Mucosa of stomach (tissue), 1 donor: ENCODE measurements around the gene KLHDC3.
"Not testable (repeated sequence)": the region's sequence is repeated elsewhere in the genome, so short reads cannot be mapped to it uniquely, and the experiment has no call there.

ENCODE experiments used
- H3K27me3 ChIP-seq: one replicate; pipeline ENCODE4 v1.7.0; 2013; ENCODE audit warnings: mild to moderate bottlenecking, low read length; ENCODE audit not compliant: control insufficient read depth, insufficient read depth
- H3K36me3 ChIP-seq: one replicate; pipeline ENCODE4 v1.7.0; 2013; ENCODE audit warnings: low read length; ENCODE audit not compliant: control insufficient read depth, insufficient read depth
- H3K4me1 ChIP-seq: one replicate; pipeline ENCODE4 v1.7.0; 2013; ENCODE audit warnings: mild to moderate bottlenecking, low read length; ENCODE audit not compliant: control insufficient read depth, insufficient read depth
- H3K4me3 ChIP-seq: one replicate; pipeline ENCODE4 v1.7.0; 2013; ENCODE audit warnings: low read length
- H3K9ac ChIP-seq: one replicate; pipeline ENCODE4 v1.7.0; 2013; ENCODE audit warnings: mild to moderate bottlenecking, low read length, moderate library complexity
- H3K9me3 ChIP-seq: one replicate; pipeline ENCODE4 v1.7.0; 2013; ENCODE audit warnings: mild to moderate bottlenecking, low read length, moderate library complexity; ENCODE audit not compliant: control insufficient read depth
- donor health status: Pancreatic carcinoma.

The KLHDC3 gene

DNA sequence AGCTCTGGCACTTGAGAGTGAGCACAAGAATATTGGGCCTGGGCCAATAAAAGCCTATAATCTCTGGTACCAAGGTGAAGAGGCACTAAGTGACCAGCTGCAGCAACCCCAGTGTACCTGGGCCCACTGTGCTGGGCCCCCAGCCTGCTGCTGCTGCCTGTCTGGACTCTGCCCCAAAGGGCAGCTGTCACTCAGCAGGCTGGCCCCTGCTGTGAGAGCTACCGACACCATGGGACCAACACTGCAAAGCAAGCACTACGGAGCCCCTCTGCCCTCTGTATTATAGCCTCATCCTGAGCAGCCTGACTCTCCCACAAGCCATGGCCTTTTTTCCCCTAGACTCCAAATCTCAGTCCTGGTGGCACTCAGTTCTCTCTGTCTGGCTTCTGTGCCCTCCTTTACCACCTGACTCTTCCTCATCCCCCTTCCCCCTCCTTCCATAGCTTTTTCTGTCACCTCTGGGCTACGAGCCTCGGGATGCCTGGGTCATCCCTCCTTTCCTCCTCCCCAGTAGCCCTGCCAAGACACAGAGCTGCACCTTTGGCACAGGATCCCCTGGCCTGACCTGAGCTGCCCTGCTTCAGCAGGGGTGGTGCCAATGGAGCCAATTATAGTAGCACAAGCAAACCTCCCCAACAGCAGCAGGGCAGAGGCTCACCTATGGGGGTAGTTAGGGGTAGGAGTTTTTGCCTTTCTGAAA lies 21.6 kb downstream of the KLHDC3 start:
- peaks cover 13% of the 10 kb centered on the region for H3K36me3 ChIP-seq
- H3K27me3 ChIP-seq = no peaks in the 10 kb centered on the region
- H3K9ac ChIP-seq = no peak overlapping the region
- H3K4me1 ChIP-seq = no peaks in the 10 kb centered on the region
- H3K9me3 ChIP-seq = no peaks in the 10 kb centered on the region
- no peak overlapping the region for H3K4me3 ChIP-seq

DNA sequence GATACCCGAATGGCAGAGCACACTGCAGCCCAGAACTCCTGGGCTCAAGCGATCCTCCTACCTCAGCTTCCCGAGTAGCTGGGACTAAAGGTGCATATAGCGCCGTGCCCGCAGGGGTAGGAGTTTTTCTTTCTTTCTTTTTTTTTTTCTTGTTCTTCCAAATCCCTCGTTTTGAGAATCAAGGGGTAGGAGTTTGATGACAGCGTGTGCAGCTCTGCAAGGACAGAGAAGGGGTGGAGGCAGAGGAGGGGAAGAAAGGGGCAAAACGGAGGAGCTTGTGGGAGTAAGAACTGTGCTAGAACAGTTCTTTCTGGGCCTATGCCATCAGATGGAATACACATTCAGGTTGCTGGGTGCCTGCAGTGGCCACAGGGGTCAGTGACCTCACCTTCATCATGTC lies 22.7 kb downstream of the KLHDC3 start:
- H3K9me3 ChIP-seq = no peaks in the 10 kb centered on the region
- peaks cover 14% of the 10 kb centered on the region for H3K36me3 ChIP-seq
- H3K4me1 ChIP-seq = no peaks in the 10 kb centered on the region
- no peak overlapping the region for H3K9ac ChIP-seq
- H3K4me3 ChIP-seq = no peak overlapping the region
- H3K27me3 ChIP-seq = no peaks in the 10 kb centered on the region

DNA sequence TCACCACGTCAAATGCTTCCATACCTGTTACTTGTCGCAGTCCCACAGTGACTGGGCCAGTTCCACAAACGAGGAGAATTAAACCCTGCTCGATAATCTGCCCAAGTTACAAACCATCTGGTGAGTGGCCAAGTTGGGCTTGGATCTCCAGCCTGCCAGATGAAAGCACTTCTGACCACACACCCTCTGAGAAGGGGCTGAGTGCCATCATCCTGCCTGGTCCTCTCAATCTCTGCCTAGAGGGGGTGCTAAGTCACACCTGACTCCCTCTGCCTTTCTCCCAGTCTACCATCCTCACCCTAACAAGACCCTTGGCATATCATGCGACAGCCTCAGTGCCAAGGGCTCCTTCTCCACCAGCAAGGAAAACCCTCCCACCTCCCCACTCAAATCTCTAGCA lies 23.1 kb downstream of the KLHDC3 start:
- Histone ChIP-seq H3K4me3 (no peak overlapping the region), H3K9ac (no peak overlapping the region), H3K9me3 (no peaks in the 10 kb centered on the region), H3K36me3 (peaks cover 14% of the 10 kb centered on the region), H3K4me1 (no peaks in the 10 kb centered on the region), H3K27me3 (no peaks in the 10 kb centered on the region)

DNA sequence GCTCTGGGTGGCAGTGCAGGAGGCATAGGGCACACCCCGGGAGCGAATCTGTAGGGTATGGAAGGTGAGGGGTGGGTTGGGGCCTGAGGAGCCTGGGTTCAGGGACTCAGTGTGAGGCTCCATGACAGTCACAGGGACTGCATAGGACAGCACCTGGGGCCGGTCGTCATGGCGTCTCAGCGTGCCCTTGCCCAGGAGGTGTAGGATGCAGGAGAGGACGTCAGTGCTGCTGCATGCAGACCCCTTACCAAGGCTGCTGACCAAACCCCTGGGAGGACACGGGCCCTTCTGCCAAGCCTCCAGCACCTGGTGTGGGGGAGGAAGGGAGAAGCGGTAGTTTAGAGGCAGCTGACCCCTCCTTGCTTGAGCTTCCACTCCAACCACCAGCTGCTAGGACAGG lies 23.7 kb downstream of the KLHDC3 start:
- Histone ChIP-seq H3K36me3 (peaks cover 16% of the 10 kb centered on the region), H3K4me3 (no peak overlapping the region), H3K4me1 (no peaks in the 10 kb centered on the region), H3K9ac (no peak overlapping the region), H3K9me3 (no peaks in the 10 kb centered on the region), H3K27me3 (no peaks in the 10 kb centered on the region)

DNA sequence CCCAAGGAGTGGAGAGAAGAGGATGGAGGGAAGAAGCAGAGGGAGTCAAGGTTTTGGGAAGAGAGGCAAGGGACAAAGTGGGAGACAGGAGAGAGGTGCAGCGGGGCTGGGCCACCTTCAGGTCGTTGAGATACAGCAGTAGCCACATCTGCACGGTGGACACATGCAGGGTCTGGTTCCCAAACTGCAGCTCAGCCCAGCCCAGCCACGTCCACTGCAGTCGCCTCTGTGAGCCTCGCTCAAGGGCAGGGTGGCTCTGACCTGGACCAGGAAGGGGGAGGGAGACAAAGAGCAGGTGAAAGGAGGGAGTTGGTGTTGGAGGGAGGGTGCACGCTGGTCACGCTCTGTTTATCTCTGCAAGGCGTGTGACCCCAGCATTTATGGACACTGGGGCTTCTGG lies 24.7 kb downstream of the KLHDC3 start:
- H3K4me1 ChIP-seq = no peaks in the 10 kb centered on the region
- peaks cover 22% of the 10 kb centered on the region for H3K36me3 ChIP-seq
- H3K9me3 ChIP-seq = no peaks in the 10 kb centered on the region
- no peak overlapping the region for H3K4me3 ChIP-seq
- no peaks in the 10 kb centered on the region for H3K27me3 ChIP-seq
- no peak overlapping the region for H3K9ac ChIP-seq

DNA sequence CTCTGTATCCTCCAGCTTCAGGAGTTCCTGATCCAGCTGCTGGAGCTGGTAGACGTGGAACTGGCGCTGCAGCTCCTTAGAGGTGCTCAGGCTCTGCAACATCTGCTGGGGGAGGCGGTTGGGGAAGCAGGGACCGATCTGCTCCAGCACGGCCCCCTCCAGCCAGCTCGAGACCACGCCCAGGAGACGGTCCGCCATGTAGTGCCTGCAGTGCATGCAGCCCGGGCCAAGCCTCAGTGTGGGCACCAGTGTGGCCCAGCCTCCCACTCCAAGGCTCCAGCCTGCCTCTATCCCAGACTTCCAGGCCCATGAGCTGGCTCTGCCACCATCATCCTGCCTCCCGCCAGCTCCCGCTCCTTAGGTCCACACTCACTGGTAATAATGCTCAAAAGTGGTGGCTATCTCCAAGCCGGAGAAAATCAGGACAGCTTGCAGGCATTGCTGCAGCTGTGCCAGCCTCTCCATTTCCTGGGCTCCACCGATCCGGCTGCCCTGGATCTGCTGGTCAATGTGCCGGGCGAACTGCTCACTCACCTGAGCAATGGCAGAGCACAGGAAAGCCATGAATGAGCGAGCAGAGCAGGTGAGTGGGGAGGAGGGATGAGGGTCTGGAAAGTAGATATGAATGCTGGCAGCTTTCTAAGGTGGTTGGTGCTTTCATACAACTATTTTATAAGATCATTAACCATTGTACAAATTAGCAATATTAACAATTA lies 26.7 kb downstream of the KLHDC3 start:
- no peak overlapping the region for H3K9ac ChIP-seq

DNA sequence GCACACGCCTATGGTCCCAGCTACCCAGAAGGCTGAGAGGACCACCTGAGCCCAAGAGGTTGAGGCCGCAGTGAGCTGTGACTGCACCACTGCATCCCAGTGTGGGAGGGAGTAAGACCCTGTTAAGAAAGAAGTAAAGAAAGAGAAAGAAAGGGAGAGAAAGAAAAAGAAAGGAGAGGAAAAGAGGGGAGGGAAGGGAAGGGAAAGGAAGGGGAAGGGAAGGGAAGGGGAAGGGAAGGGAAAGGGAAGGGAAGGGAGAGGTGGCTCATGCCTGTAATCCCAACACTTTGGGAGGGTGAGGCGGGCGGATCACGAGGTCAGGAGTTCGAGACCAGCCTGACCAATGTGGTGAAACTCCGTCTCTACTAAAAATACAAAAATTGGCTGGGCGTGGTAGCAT lies 27.4 kb downstream of the KLHDC3 start:
- H3K9ac ChIP-seq, H3K27me3 ChIP-seq, H3K9me3 ChIP-seq, H3K4me3 ChIP-seq, H3K4me1 ChIP-seq: not testable (repeated sequence)
- H3K36me3 ChIP-seq = peaks cover 31% of the 10 kb centered on the region

More for the DNA sequence above, 26.7 kb downstream of the KLHDC3 start:
- Histone ChIP-seq H3K27me3 (no peaks in the 10 kb centered on the region), H3K4me3 (no peak overlapping the region), H3K4me1 (no peaks in the 10 kb centered on the region), H3K36me3 (peaks cover 24% of the 10 kb centered on the region), H3K9me3 (no peaks in the 10 kb centered on the region)

DNA sequence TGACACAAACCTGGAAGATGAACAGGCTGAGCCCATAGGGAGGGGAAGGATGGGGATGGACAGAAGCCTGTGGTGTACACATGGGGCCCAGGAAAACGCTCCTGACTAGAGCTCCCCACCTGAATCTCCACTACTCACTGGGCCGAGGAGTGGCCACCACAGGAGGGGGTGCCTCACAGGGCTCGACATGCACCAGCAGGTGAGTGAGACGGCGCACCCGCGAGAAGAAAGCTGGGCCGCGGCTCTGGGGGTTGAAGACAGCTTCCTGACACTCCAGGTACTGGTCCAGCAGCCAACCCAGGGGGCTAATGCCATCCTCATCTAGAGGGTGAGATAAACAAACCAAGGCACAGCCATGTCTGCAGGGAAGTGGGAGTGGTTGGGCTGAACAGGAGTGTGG lies 29.3 kb downstream of the KLHDC3 start:
- H3K4me1 ChIP-seq = no peaks in the 10 kb centered on the region
- no peaks in the 10 kb centered on the region for H3K9me3 ChIP-seq
- no peak overlapping the region for H3K9ac ChIP-seq
- no peak overlapping the region for H3K4me3 ChIP-seq
- no peaks in the 10 kb centered on the region for H3K27me3 ChIP-seq
- H3K36me3 ChIP-seq = peaks cover 28% of the 10 kb centered on the region

DNA sequence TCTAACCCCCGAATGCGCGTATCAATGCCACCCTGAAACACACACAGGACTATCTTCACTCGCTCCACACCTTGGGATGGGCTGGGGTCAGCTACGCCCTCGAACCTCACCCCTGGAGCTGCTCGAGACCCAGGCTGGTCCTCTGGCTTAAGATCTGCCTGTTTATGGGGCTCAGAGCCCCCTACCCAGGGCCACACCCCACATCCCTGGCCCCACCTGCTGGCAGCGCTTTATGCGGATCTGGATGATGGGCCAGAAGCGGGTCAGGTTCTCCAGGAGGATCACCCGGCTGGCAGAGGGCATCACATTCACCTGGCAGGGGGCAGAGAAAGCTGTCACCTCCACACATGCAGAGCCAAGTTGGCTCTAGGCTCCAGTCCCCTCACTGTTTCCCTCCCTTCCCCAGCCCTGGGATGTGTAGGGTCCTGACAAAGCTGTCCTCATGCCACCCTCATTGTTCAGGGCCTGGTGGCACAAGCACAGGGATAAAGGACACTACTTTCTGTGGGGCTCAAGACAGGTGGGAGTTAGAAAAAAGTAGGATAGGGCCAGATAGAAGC lies 31.4 kb downstream of the KLHDC3 start:
- peaks cover 22% of the 10 kb centered on the region for H3K36me3 ChIP-seq

DNA sequence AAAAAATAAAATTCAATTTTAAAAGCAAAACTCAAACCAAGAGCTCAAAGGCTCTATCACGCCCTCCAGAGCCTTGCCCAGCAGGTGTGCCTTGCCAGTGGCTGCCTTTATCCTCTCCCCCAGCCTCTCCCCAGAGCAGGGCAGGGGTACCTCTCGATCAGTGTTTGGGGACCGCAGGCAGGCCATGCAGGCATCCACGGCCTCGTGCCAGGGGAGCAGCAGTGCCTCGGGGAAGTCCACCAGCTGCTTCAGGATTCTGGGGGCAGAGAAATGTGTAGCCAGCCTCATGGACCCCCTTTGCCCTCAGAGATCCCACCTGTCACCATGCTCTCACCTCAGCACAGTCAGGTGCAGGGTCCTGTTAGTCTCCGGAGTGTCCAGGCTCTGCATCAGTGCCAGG lies 33.9 kb downstream of the KLHDC3 start:
- H3K4me3 ChIP-seq = no peak overlapping the region
- no peaks in the 10 kb centered on the region for H3K27me3 ChIP-seq
- H3K36me3 ChIP-seq = peaks cover 14% of the 10 kb centered on the region
- no peaks in the 10 kb centered on the region for H3K9me3 ChIP-seq
- peaks cover 10% of the 10 kb centered on the region for H3K4me1 ChIP-seq
- H3K9ac ChIP-seq = no peak overlapping the region

More for the DNA sequence above, 31.4 kb downstream of the KLHDC3 start:
- no peak overlapping the region for H3K9ac ChIP-seq
- H3K27me3 ChIP-seq = no peaks in the 10 kb centered on the region
- H3K4me3 ChIP-seq = no peak overlapping the region
- no peaks in the 10 kb centered on the region for H3K9me3 ChIP-seq
- no peaks in the 10 kb centered on the region for H3K4me1 ChIP-seq

DNA sequence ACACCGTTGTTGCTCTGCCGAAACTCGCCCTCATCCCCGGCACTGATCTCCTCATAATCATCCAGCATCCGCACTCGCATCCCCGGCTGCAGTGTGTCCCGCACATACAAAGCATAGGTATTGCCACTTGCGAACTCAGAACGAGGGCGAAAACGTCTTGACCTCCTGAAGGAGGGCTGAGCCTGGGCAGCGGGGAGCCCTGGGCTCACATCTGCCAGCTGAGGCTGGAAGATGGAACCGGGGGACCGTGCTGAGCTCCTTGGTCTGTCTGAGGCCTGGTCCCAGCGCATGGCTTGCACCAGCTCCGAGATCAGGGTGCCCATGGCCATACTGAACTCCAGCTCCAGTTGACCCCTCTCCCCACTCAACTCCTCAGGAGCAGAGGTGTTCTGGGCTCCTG lies 36.9 kb downstream of the KLHDC3 start:
- H3K4me3 ChIP-seq = no peak overlapping the region
- H3K9ac ChIP-seq = no peak overlapping the region
- no peaks in the 10 kb centered on the region for H3K27me3 ChIP-seq
- peaks cover 23% of the 10 kb centered on the region for H3K4me1 ChIP-seq
- H3K9me3 ChIP-seq = no peaks in the 10 kb centered on the region
- H3K36me3 ChIP-seq = peaks cover 8% of the 10 kb centered on the region

DNA sequence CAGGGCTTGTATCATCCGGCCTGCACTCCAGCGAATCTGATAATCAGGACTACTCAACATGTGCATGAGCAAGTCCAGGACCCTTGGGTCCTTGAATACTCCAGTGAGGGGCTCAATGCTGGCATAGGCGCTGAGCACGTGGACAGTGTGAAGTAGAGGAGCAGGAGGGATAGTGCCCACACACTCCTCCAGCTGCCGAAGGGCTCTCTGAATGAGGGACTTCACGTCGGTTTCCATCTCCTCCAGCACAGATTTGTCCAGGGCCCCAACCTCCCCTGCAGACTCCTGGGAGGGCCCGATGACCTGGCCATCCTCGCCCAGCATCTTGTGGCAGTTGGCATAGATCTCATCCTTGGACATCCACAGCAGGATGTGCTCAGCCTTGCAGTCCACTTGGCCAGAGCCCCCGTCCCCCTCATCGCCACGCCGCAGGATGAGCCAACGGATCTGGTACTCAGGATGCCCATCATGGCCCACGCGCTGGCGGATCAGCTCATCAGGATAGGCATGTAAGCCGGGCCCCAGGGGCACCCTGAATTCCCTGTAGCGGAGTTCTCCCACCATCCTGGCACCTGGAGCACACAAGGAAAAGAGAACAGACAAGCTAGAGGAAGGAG lies 38.3 kb downstream of the KLHDC3 start:
- peak overlapping the region; percentile 93 for H3K9ac ChIP-seq
- peaks cover 23% of the 10 kb centered on the region for H3K4me1 ChIP-seq
- H3K27me3 ChIP-seq = no peaks in the 10 kb centered on the region
- peaks cover 6% of the 10 kb centered on the region for H3K36me3 ChIP-seq
- no peaks in the 10 kb centered on the region for H3K9me3 ChIP-seq
- H3K4me3 ChIP-seq = peak overlapping the region; percentile 66
